GM13976 (cell line): ENCODE results near the gene BOK.

Source experiments
- DNase-seq: peaks from one replicate; pipeline ENCODE4 v3.0.0; 2012; ENCODE audit warnings: low spot score
- CTCF ChIP-seq: IDR thresholded peaks from 2 replicates; pipeline ENCODE4 v1.5.1; 2012; ENCODE audit warnings: borderline replicate concordance, mild to moderate bottlenecking; ENCODE audit not compliant: insufficient read depth; ENCODE audit errors: extremely low read depth, missing control alignments, control extremely low read depth
- in situ Hi-C: fragments of 300-500 bp; cut with MboI; formaldehyde crosslinking; loops from one replicate; pipeline ENCODE4 v1.12.0; 2022; ENCODE audit warnings: low sequenced_read_pairs, mixed read lengths, inconsistent platforms; ENCODE audit not compliant: unreplicated experiment

The BOK gene

GRCh38 chr2:241613017-241613780 is 54.7 kb downstream of the BOK start:
- in situ Hi-C loops = no loop called here

GRCh38 chr2:241615041-241615440 is 56.5 kb downstream of the BOK start:
- in situ Hi-C loops = no loop called here
- no peak for TF ChIP-seq CTCF
- DNase-seq = no peak

More at GRCh38 chr2:241613017-241613780, 54.7 kb downstream of the BOK start:
- DNase-seq = no peak
- TF ChIP-seq CTCF = no peak

- in situ Hi-C loops = no loop called here
- TF ChIP-seq CTCF = no peak
- DNase-seq = no peak
These were observed 57.0 kb downstream of the BOK start for GRCh38 chr2:241615522-241616052.

GRCh38 chr2:241616168-241617125 is 57.9 kb downstream of the BOK start:
- no peak for TF ChIP-seq CTCF
- DNase-seq = no peak
- in situ Hi-C loops = no loop called here

GRCh38 chr2:241617431-241618154 is 59.0 kb downstream of the BOK start:
- DNase-seq = peak; percentile 71
- in situ Hi-C loops = no loop called here
- TF ChIP-seq CTCF = no peak

- in situ Hi-C loops = no loop called here
- no peak for TF ChIP-seq CTCF
These were observed 59.8 kb downstream of the BOK start for GRCh38 chr2:241618296-241618805.

More at GRCh38 chr2:241618296-241618805, 59.8 kb downstream of the BOK start:
- no peak for DNase-seq
